ENCODE results near the gene KCND3.

The KCND3 gene

GRCh38 chr1:112002514-112002913 lies 13.0 kb upstream of the KCND3 start:
- no peak overlapping the region for H3K4me3 ChIP-seq (ENCODE audit: low read depth, low read length)
- TF ChIP-seq CTCF (IDR thresholded peaks at IDR 0.05; ENCODE audit: borderline replicate concordance, insufficient read depth, low read depth, low read length), result no peak

DNA sequence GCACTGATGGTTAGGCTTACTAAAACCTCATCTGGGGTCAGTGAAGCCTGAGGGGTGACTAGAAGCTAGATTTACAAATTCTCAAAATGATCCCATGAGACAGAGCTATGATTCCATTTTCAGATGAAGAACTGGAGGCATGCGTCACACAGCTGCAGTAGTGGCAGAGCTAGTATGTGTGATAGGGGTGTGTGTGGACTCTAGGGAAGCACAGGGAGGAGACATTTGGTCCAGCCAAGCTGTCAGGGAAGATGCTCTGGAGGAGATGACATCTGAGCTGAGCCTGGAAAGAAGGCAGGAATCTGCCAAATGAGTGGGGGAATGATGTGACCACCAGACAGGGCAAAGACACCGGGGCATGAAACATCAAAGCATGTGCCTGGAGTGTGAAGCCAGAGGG lies 12.0 kb upstream of the KCND3 start:
- H3K4me3 ChIP-seq (ENCODE audit: low read depth, low read length), result no peak overlapping the region
- TF ChIP-seq CTCF (IDR thresholded peaks at IDR 0.05; ENCODE audit: borderline replicate concordance, insufficient read depth, low read depth, low read length), result no peak

GRCh38 chr1:112000048-112000447 lies 10.6 kb upstream of the KCND3 start:
- H3K4me3 ChIP-seq (ENCODE audit: low read depth, low read length), result no peak overlapping the region
- no peak for TF ChIP-seq CTCF (IDR thresholded peaks at IDR 0.05; ENCODE audit: borderline replicate concordance, insufficient read depth, low read depth, low read length)

GRCh38 chr1:111998332-111998731 lies 8.9 kb upstream of the KCND3 start:
- no peak for TF ChIP-seq CTCF (IDR thresholded peaks at IDR 0.05; ENCODE audit: borderline replicate concordance, insufficient read depth, low read depth, low read length)

GRCh38 chr1:111992476-111992875 lies 3.0 kb upstream of the KCND3 start:
- no peak for TF ChIP-seq CTCF (IDR thresholded peaks at IDR 0.05; ENCODE audit: borderline replicate concordance, insufficient read depth, low read depth, low read length)
- no peak overlapping the region for H3K4me3 ChIP-seq (ENCODE audit: low read depth, low read length)

More at GRCh38 chr1:111998332-111998731, 8.9 kb upstream of the KCND3 start:
- H3K4me3 ChIP-seq (ENCODE audit: low read depth, low read length), result no peak overlapping the region

- TF ChIP-seq CTCF (IDR thresholded peaks at IDR 0.05; ENCODE audit: borderline replicate concordance, insufficient read depth, low read depth, low read length), result no peak
These were observed 1.6 kb upstream of the KCND3 start for GRCh38 chr1:111990878-111991718.

More at GRCh38 chr1:111990878-111991718, 1.6 kb upstream of the KCND3 start:
- no peak overlapping the region for H3K4me3 ChIP-seq (ENCODE audit: low read depth, low read length)

Measured in GM12875 (cell line).